ENCODE results near the gene POLE3. TPM values are rescaled to one million over a fixed set of nuclear protein-coding genes. Genes with fewer than 3 reads are reported as not detected.

The POLE3 gene
- total and polyA plus RNA-seq, 9 of the 15 experiments (the other 6 are each of a cell fraction or from before 2014, with no cell fraction given), result 52.6 to 179 (median 110) TPM

GRCh38 chr9:113401027-113401792 is 9.3 kb downstream of the POLE3 start, which contains the start of gene ALAD (continued):
- TF ChIP-seq NRF1 (conservative IDR thresholded peaks at IDR 0.05 in 1 of 2, IDR thresholded peaks at IDR 0.05 in 1 of 2) (peak; percentile 90 to 92), GABPA (tag; conservative IDR thresholded peaks at IDR 0.05; ENCODE audit: low read depth) (peak; percentile 90), TCF7L2 (IDR thresholded peaks at IDR 0.05; ENCODE audit: low read depth, low read length) (no peak), MTA1 (IDR thresholded peaks at IDR 0.05; ENCODE audit: borderline replicate concordance) (no peak), ZNF217 (CRISPR knock-in tag; IDR thresholded peaks at IDR 0.05) (no peak), U2AF2 (optimal IDR thresholded peaks at IDR 0.05; ENCODE audit: low read depth, low read length) (no peak)
- TF ChIP-seq, protein P1, sequence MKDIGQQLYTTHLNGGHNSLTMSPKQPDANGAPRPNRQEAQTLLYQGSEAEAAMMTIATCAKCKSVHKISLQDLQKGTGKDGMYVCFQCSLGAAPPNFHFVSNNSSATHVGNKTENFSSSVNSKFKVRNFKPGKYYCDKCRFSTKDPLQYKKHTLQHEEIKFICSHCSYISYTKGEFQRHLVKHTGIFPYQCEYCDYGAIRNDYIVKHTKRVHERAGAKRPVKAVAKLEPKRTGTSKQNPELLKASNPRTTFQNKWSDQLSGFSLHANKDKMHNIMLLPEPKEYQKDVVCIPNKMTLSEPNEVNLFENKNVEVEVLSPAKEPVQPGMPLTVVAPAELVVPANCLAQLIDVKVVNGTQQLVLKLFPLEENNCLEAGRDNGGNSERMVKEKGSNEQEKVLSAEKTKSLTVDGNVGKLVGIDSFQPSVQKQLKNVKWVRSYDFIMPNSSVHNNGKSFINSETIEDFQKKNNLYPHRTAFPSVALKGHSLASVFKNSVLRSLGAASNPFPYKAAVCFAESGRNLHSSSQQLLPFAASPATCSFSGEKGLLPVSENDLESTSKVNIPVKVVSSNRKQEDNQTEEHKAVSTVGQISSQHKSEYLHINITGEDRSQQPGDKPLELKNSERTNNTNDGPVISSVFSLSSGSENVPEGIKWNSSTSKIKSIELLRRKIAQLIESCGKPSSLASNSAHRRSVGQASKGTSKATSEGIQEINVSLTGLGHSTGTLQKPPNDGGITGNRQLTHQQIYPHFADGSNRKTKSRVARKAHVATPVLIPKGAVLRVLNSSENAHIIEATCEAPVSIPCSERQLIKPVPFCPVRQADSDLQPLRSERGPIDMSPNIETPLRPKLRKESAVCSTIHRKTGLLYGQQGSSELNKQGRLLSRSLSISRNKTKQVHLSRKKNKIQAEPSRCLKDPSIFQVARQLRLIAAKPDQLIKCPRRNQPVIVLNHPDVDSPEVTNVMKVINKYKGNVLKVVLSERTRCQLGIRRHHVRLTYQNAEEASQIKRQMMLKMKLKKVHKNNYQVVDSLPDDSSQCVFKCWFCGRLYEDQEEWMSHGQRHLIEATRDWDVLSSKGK (CRISPR knock-in tag; IDR thresholded peaks at IDR 0.05), result no peak
- TF ChIP-seq, protein P2, sequence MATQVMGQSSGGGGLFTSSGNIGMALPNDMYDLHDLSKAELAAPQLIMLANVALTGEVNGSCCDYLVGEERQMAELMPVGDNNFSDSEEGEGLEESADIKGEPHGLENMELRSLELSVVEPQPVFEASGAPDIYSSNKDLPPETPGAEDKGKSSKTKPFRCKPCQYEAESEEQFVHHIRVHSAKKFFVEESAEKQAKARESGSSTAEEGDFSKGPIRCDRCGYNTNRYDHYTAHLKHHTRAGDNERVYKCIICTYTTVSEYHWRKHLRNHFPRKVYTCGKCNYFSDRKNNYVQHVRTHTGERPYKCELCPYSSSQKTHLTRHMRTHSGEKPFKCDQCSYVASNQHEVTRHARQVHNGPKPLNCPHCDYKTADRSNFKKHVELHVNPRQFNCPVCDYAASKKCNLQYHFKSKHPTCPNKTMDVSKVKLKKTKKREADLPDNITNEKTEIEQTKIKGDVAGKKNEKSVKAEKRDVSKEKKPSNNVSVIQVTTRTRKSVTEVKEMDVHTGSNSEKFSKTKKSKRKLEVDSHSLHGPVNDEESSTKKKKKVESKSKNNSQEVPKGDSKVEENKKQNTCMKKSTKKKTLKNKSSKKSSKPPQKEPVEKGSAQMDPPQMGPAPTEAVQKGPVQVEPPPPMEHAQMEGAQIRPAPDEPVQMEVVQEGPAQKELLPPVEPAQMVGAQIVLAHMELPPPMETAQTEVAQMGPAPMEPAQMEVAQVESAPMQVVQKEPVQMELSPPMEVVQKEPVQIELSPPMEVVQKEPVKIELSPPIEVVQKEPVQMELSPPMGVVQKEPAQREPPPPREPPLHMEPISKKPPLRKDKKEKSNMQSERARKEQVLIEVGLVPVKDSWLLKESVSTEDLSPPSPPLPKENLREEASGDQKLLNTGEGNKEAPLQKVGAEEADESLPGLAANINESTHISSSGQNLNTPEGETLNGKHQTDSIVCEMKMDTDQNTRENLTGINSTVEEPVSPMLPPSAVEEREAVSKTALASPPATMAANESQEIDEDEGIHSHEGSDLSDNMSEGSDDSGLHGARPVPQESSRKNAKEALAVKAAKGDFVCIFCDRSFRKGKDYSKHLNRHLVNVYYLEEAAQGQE (IDR thresholded peaks at IDR 0.05; ENCODE audit: borderline replicate concordance), result peak; percentile 78
- TF ChIP-seq, protein P2 (CRISPR knock-in tag; IDR thresholded peaks at IDR 0.05; ENCODE audit: low read depth), result no peak
